PFSK-1 (cell line): Measurements from ENCODE around the gene ATRN.

Experiments used
- FOXP2 ChIP-seq: optimal IDR thresholded peaks from 2 replicates; pipeline ENCODE3; 2011; ENCODE audit warnings: borderline replicate concordance, control low read depth, inconsistent platforms; ENCODE audit not compliant: insufficient read depth; ENCODE audit errors: extremely low read length, extremely low read depth
- POLR2AphosphoS5 ChIP-seq: IDR thresholded peaks from 2 replicates; pipeline ENCODE4 v1.6.1; 2012; ENCODE audit warnings: low read depth, mild to moderate bottlenecking, control low read depth, low read length, moderate library complexity
- REST ChIP-seq, 2 experiments: IDR thresholded peaks; 2 replicates each; pipeline versions ENCODE4 v1.6.1 to v1.8.0; 2011 to 2012; ENCODE audit warnings: low read depth in 2 of 2, low read length in 2 of 2, control low read depth in 1 of 2, inconsistent platforms in 1 of 2, mild to moderate bottlenecking in 1 of 2, moderate library complexity in 1 of 2; ENCODE audit not compliant: insufficient read depth in 1 of 2
- SIN3A ChIP-seq: IDR thresholded peaks from 2 replicates; pipeline ENCODE4 v1.6.1; 2012; ENCODE audit warnings: mild to moderate bottlenecking, low read length, moderate library complexity, borderline replicate concordance; ENCODE audit not compliant: insufficient read depth
- TAF1 ChIP-seq: IDR thresholded peaks from 2 replicates; pipeline ENCODE4 v1.6.1; 2012; ENCODE audit warnings: low read length, control low read depth, borderline replicate concordance; ENCODE audit not compliant: insufficient read depth

Gene ATRN

GRCh38 chr20:3629893-3630292 is 159.1 kb downstream of the ATRN start:
- no peak for TF ChIP-seq FOXP2
- TF ChIP-seq REST (IDR thresholded peaks at IDR 0.05; ENCODE audit: insufficient read depth in 1 of 2, low read depth in 2 of 2, low read length in 2 of 2), result no peak
- no peak for TF ChIP-seq SIN3A
- no peak for TF ChIP-seq TAF1
- no peak for TF ChIP-seq POLR2AphosphoS5

- TF ChIP-seq REST (IDR thresholded peaks at IDR 0.05; ENCODE audit: insufficient read depth in 1 of 2, low read depth in 2 of 2, low read length in 2 of 2) (no peak), FOXP2 (no peak), POLR2AphosphoS5 (no peak), SIN3A (no peak), TAF1 (no peak)
Observed at GRCh38 chr20:3630429-3630828, 159.6 kb downstream of the ATRN start.

GRCh38 chr20:3631534-3631933 is 160.7 kb downstream of the ATRN start:
- no peak for TF ChIP-seq FOXP2
- no peak for TF ChIP-seq REST (IDR thresholded peaks at IDR 0.05; ENCODE audit: insufficient read depth in 1 of 2, low read depth in 2 of 2, low read length in 2 of 2)
- no peak for TF ChIP-seq TAF1
- TF ChIP-seq SIN3A, result no peak
- TF ChIP-seq POLR2AphosphoS5, result no peak

- no peak for TF ChIP-seq FOXP2
- TF ChIP-seq REST (IDR thresholded peaks at IDR 0.05; ENCODE audit: insufficient read depth in 1 of 2, low read depth in 2 of 2, low read length in 2 of 2), result no peak
- no peak for TF ChIP-seq TAF1
- no peak for TF ChIP-seq POLR2AphosphoS5
- no peak for TF ChIP-seq SIN3A
Observed at GRCh38 chr20:3632311-3633004, 161.6 kb downstream of the ATRN start.

GRCh38 chr20:3633913-3634478 is 163.2 kb downstream of the ATRN start:
- no peak for TF ChIP-seq TAF1
